ENCODE measurements around the gene SPRR2B.

- TF ChIP-seq CTCF (IDR thresholded peaks at IDR 0.05): no peak
- TF ChIP-seq POLR2A (IDR thresholded peaks at IDR 0.05): no peak
These were observed 49.5 kb upstream of the SPRR2B start for GRCh38 chr1:153120945-153121344.
